A549 (cell line): Measurements from ENCODE around the gene DUSP19.

Experiments used
- EP300 ChIP-seq, 2 experiments: fragments of >200 bp; sonication (Bioruptor Twin); formaldehyde crosslinking; IDR thresholded peaks; 2 replicates in 1 of 2; 3 replicates in 1 of 2; pipeline ENCODE4 v1.6.1; 2016 to 2017
- POLR2A ChIP-seq: IDR thresholded peaks from 2 replicates; pipeline ENCODE4 v1.6.1; 2012; ENCODE audit warnings: mild to moderate bottlenecking, low read length
- RAD21 ChIP-seq, 2 experiments: fragments of >200 bp in 1 of 2; sonication (Bioruptor Twin) in 1 of 2; formaldehyde crosslinking in 1 of 2; IDR thresholded peaks in 1 of 2; conservative IDR thresholded peaks in 1 of 2; 2 replicates in 1 of 2; 3 replicates in 1 of 2; pipeline ENCODE4 v1.6.1; 2012 to 2018; ENCODE audit warnings: inconsistent platforms in 1 of 2
- RARB ChIP-seq: fragments of 250-450 bp; sonication (Bioruptor Pico); IDR thresholded peaks from 2 replicates; pipeline ENCODE4 v1.8.0; 2021; ENCODE audit warnings: mild to moderate bottlenecking, moderate library complexity
- RFX5 ChIP-seq: fragments of 450-650 bp; IDR thresholded peaks from 2 replicates; pipeline ENCODE4 v1.7.1; 2014; ENCODE audit warnings: antibody characterized with exemption, mild to moderate bottlenecking, moderate library complexity
- ZFP36 ChIP-seq: fragments of 450-650 bp; IDR thresholded peaks from 2 replicates; pipeline ENCODE4 v1.6.1; 2014; ENCODE audit warnings: borderline replicate concordance; ENCODE audit not compliant: partially characterized antibody
- TF ChIP-seq, protein P1 (sequence below): fragments of >200 bp; sonication (Bioruptor Twin); formaldehyde crosslinking; IDR thresholded peaks from 3 replicates; pipeline ENCODE4 v1.5.1; 2016

GRCh38 chr2:183035298-183035953 is 43.1 kb upstream of the DUSP19 start:
- no peak for TF ChIP-seq RAD21 (conservative IDR thresholded peaks at IDR 0.05 in 1 of 2, IDR thresholded peaks at IDR 0.05 in 1 of 2)
- TF ChIP-seq RARB (CRISPR knock-in tag), result no peak
- TF ChIP-seq, protein P1, sequence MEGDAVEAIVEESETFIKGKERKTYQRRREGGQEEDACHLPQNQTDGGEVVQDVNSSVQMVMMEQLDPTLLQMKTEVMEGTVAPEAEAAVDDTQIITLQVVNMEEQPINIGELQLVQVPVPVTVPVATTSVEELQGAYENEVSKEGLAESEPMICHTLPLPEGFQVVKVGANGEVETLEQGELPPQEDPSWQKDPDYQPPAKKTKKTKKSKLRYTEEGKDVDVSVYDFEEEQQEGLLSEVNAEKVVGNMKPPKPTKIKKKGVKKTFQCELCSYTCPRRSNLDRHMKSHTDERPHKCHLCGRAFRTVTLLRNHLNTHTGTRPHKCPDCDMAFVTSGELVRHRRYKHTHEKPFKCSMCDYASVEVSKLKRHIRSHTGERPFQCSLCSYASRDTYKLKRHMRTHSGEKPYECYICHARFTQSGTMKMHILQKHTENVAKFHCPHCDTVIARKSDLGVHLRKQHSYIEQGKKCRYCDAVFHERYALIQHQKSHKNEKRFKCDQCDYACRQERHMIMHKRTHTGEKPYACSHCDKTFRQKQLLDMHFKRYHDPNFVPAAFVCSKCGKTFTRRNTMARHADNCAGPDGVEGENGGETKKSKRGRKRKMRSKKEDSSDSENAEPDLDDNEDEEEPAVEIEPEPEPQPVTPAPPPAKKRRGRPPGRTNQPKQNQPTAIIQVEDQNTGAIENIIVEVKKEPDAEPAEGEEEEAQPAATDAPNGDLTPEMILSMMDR, result no peak
- TF ChIP-seq POLR2A, result no peak
- TF ChIP-seq RFX5, result no peak
- no peak for TF ChIP-seq EP300 (IDR thresholded peaks at IDR 0.05)
- no peak for TF ChIP-seq ZFP36
